HG03558 (cell line): Measurements from ENCODE around the gene RPS15A.
"Not testable (repeated sequence)": the region's sequence is repeated elsewhere in the genome, so short reads cannot be mapped to it uniquely, and the experiment has no call there.

Source experiments
- ATAC-seq: cut with Tn5 transposase; IDR thresholded peaks from one replicate; pipeline ENCODE4 v1.9.1; 2021; ENCODE audit warnings: moderate number of reproducible peaks; ENCODE audit not compliant: unreplicated experiment; ENCODE audit errors: extremely low read depth

The RPS15A gene

GRCh38 chr16:18799500-18799899 is 9.4 kb upstream of the RPS15A start:
- no peak for ATAC-seq

- no peak for ATAC-seq
Measured at GRCh38 chr16:18797746-18798145, 7.6 kb upstream of the RPS15A start.

- no peak for ATAC-seq
Measured at GRCh38 chr16:18796377-18796776, 6.2 kb upstream of the RPS15A start.

- ATAC-seq = no peak
Measured at GRCh38 chr16:18792836-18793433, 2.8 kb upstream of the RPS15A start.

- ATAC-seq = no peak
Measured at GRCh38 chr16:18789515-18789849, 652 bp downstream of the RPS15A start.

GRCh38 chr16:18788828-18789514 is 1.2 kb downstream of the RPS15A start:
- no peak for ATAC-seq

- no peak for ATAC-seq
Measured at GRCh38 chr16:18784917-18785623, 5.1 kb downstream of the RPS15A start.

GRCh38 chr16:18783430-18784341 is 6.4 kb downstream of the RPS15A start:
- ATAC-seq = no peak

GRCh38 chr16:18782697-18783429 is 7.3 kb downstream of the RPS15A start:
- ATAC-seq = no peak

GRCh38 chr16:18781232-18781631 is 8.9 kb downstream of the RPS15A start:
- ATAC-seq = not testable (repeated sequence)

GRCh38 chr16:18780460-18781026 is 9.6 kb downstream of the RPS15A start:
- ATAC-seq = not testable (repeated sequence)

GRCh38 chr16:18777664-18778063 is 12.5 kb downstream of the RPS15A start:
- ATAC-seq = not testable (repeated sequence)

GRCh38 chr16:18776334-18776733 is 13.8 kb downstream of the RPS15A start:
- ATAC-seq = not testable (repeated sequence)

GRCh38 chr16:18774651-18775050 is 15.5 kb downstream of the RPS15A start:
- ATAC-seq = not testable (repeated sequence)

GRCh38 chr16:18772171-18772570 is 18.0 kb downstream of the RPS15A start:
- ATAC-seq = not testable (repeated sequence)

- not testable (repeated sequence) for ATAC-seq
Measured at GRCh38 chr16:18770336-18770962, 19.7 kb downstream of the RPS15A start.

GRCh38 chr16:18767217-18767616 is 22.9 kb downstream of the RPS15A start:
- not testable (repeated sequence) for ATAC-seq

- not testable (repeated sequence) for ATAC-seq
Measured at GRCh38 chr16:18762713-18763112, 27.4 kb downstream of the RPS15A start.
